HS-27A (cell line): ENCODE measurements around the gene FBLN7.
"Not testable (repeated sequence)": the region's sequence is repeated elsewhere in the genome, so short reads cannot be mapped to it uniquely, and the experiment has no call there.

Experiments used
- DNase-seq: peaks from one replicate; pipeline ENCODE4 v3.0.0-alpha.2; 2012; ENCODE audit warnings: low read depth, missing footprints

The FBLN7 gene

GRCh38 chr2:112185131-112185530 is 46.9 kb downstream of the FBLN7 start:
- no peak for DNase-seq

- DNase-seq: no peak
These were observed 49.0 kb downstream of the FBLN7 start for GRCh38 chr2:112187046-112187715.

GRCh38 chr2:112187805-112188596 is 49.8 kb downstream of the FBLN7 start:
- no peak for DNase-seq

GRCh38 chr2:112189001-112189556 is 50.9 kb downstream of the FBLN7 start:
- no peak for DNase-seq

GRCh38 chr2:112194028-112194427 is 55.8 kb downstream of the FBLN7 start:
- no peak for DNase-seq

- DNase-seq: no peak
These were observed 56.3 kb downstream of the FBLN7 start for GRCh38 chr2:112194482-112194881.

- DNase-seq: no peak
These were observed 57.1 kb downstream of the FBLN7 start for GRCh38 chr2:112195167-112195766.

GRCh38 chr2:112195950-112196349 is 57.8 kb downstream of the FBLN7 start:
- no peak for DNase-seq

- no peak for DNase-seq
These were observed 59.7 kb downstream of the FBLN7 start for GRCh38 chr2:112197868-112198267.

GRCh38 chr2:112198780-112199179 is 60.6 kb downstream of the FBLN7 start:
- no peak for DNase-seq

GRCh38 chr2:112199188-112199587 is 61.0 kb downstream of the FBLN7 start:
- no peak for DNase-seq

- no peak for DNase-seq
These were observed 63.7 kb downstream of the FBLN7 start for GRCh38 chr2:112201696-112202430.

GRCh38 chr2:112204411-112204810 is 66.2 kb downstream of the FBLN7 start:
- DNase-seq: no peak

GRCh38 chr2:112207905-112208304 is 69.7 kb downstream of the FBLN7 start:
- DNase-seq: not testable (repeated sequence)

GRCh38 chr2:112216167-112216566 is 78.0 kb downstream of the FBLN7 start:
- DNase-seq: peak; percentile 8

- DNase-seq: no peak
These were observed 79.7 kb downstream of the FBLN7 start for GRCh38 chr2:112217854-112218253.

GRCh38 chr2:112220186-112220585 is 82.0 kb downstream of the FBLN7 start:
- no peak for DNase-seq

- DNase-seq: no peak
These were observed 82.6 kb downstream of the FBLN7 start for GRCh38 chr2:112220831-112221230.

GRCh38 chr2:112229348-112229747 is 91.2 kb downstream of the FBLN7 start:
- no peak for DNase-seq

GRCh38 chr2:112230371-112230770 is 92.2 kb downstream of the FBLN7 start:
- no peak for DNase-seq
